ENCODE data around the gene PAX6.

Gene PAX6

GRCh38 chr11:31770011-31770700, 41.0 kb downstream of the PAX6 start:
- DNase-seq (ENCODE audit: low spot score) = no peak
- TF ChIP-seq, protein P1, sequence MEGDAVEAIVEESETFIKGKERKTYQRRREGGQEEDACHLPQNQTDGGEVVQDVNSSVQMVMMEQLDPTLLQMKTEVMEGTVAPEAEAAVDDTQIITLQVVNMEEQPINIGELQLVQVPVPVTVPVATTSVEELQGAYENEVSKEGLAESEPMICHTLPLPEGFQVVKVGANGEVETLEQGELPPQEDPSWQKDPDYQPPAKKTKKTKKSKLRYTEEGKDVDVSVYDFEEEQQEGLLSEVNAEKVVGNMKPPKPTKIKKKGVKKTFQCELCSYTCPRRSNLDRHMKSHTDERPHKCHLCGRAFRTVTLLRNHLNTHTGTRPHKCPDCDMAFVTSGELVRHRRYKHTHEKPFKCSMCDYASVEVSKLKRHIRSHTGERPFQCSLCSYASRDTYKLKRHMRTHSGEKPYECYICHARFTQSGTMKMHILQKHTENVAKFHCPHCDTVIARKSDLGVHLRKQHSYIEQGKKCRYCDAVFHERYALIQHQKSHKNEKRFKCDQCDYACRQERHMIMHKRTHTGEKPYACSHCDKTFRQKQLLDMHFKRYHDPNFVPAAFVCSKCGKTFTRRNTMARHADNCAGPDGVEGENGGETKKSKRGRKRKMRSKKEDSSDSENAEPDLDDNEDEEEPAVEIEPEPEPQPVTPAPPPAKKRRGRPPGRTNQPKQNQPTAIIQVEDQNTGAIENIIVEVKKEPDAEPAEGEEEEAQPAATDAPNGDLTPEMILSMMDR (IDR thresholded peaks at IDR 0.05; ENCODE audit: borderline replicate concordance, control extremely low read depth, extremely low read depth, insufficient read depth, missing control alignments) = no peak
- in situ Hi-C loops (cut with MboI; ENCODE audit: low sequenced_read_pairs, unreplicated experiment) = no loop called here

DNA sequence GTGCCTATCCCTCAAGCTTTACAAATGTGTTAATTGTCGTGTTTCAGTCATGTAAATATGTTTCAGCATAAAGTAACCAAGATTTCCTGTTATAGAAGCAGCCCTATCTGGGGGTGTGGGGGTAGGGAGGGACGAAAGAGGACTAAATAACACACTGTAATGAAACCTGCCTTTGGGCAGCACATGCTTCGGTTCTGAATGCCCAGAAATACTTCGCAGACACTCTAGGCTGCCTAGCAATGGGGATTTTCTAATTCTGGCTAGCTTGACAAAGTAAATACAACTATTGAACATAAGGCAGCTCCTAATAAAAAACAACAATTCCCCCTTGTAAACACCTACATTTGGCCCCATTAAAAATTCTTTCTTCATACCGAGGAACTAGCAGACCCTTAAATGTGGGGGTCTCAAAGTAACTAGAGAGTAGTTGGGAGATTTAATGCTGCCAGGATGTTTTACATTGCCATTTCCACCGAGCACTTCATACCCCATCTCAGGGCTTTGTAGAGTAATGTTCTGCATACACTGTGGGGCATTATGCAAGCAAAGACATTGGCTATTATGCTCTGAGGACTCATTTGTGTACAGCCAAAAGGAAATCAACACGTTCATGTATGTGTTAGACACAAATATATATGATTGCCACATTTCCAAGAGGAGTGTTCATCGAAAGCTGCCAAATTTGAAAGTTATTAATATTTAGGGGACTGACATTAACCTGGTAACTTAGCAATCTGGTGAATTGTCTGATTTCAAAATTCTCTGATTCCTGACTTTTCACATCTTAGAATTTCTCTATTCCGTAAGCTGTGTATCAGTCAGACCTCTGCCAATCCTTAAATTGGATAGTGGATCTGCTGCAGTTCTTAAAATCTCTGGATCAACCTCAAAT, 42.1 kb downstream of the PAX6 start:
- DNase-seq (ENCODE audit: low spot score) = no peak
- TF ChIP-seq, protein P1 (IDR thresholded peaks at IDR 0.05; ENCODE audit: borderline replicate concordance, control extremely low read depth, extremely low read depth, insufficient read depth, missing control alignments) = no peak
- in situ Hi-C loops (cut with MboI; ENCODE audit: low sequenced_read_pairs, unreplicated experiment) = no loop called here

DNA sequence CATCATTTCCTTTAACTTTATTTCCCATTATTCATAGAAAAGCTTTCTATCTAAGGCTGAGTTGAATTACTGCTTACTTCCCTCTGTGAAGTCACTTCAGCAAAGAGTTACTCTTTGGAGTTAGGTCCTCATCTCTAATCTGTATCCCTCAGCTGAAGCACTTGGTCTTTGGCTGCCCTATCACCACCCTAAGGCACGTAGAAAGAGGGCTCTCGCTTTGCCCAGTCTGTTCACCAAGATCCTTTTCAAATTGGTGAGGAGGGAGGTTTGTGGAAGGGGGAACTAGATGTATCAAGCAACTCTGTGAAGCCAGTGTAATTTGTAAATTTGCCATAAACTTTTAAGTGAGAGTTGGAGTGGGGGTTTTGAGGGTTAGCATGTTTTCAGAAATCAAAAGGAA, 43.4 kb downstream of the PAX6 start:
- TF ChIP-seq, protein P1 (IDR thresholded peaks at IDR 0.05; ENCODE audit: borderline replicate concordance, control extremely low read depth, extremely low read depth, insufficient read depth, missing control alignments) = no peak
- in situ Hi-C loops (cut with MboI; ENCODE audit: low sequenced_read_pairs, unreplicated experiment) = no loop called here
- no peak for DNase-seq (ENCODE audit: low spot score)

DNA sequence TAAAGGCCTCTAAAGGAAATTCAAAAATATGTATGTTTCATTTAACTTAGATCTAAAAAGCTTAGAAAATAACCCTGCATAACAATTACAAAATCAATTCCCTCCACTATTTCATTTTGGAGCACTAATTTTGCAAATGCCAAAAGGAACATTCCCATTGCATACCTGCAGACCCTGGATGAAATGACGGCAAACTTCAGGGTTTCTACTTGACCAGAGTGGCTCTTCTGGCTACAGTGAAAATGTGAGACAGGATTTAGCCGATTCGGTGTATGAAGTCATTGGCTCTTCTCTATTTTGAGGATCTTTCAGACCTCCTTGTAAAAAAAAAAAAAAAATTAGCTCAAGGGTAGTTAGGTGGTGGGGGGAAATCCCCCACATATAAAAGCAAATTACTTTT, 44.1 kb downstream of the PAX6 start:
- TF ChIP-seq, protein P1 (IDR thresholded peaks at IDR 0.05; ENCODE audit: borderline replicate concordance, control extremely low read depth, extremely low read depth, insufficient read depth, missing control alignments) = no peak
- DNase-seq (ENCODE audit: low spot score) = no peak
- in situ Hi-C loops (cut with MboI; ENCODE audit: low sequenced_read_pairs, unreplicated experiment) = no loop called here

DNA sequence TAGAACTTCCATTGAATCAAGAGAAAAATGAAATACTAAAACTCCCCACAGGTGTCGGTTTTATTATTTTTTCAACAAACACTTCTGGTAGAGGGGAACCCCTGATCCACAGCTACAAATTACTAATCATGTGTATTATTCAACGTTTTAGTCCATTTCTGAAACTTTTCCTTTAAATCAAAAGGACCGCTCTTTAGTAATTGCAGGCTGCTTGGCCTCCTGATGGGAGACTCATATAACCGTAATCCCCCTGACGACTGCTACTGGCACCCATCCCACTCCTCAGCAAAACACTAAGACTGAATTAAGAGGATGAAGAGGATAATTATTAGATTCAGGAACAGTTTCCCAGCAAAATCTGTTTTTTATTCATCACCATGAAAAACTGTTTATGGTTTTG, 46.4 kb downstream of the PAX6 start:
- in situ Hi-C loops (cut with MboI; ENCODE audit: low sequenced_read_pairs, unreplicated experiment) = no loop called here
- TF ChIP-seq, protein P1 (IDR thresholded peaks at IDR 0.05; ENCODE audit: borderline replicate concordance, control extremely low read depth, extremely low read depth, insufficient read depth, missing control alignments) = no peak
- DNase-seq (ENCODE audit: low spot score) = no peak

GRCh38 chr11:31764261-31764660, 46.9 kb downstream of the PAX6 start:
- TF ChIP-seq, protein P1 (IDR thresholded peaks at IDR 0.05; ENCODE audit: borderline replicate concordance, control extremely low read depth, extremely low read depth, insufficient read depth, missing control alignments) = no peak
- in situ Hi-C loops (cut with MboI; ENCODE audit: low sequenced_read_pairs, unreplicated experiment) = no loop called here

More at GRCh38 chr11:31764261-31764660, 46.9 kb downstream of the PAX6 start:
- DNase-seq (ENCODE audit: low spot score) = no peak
